Mammary epithelial cell (primary cell): ENCODE measurements around the gene ZSWIM3.

Experiments
- CTCF ChIP-seq, 2 donors: IDR thresholded peaks in 1 of 2; conservative IDR thresholded peaks in 1 of 2; 2 replicates each; pipeline ENCODE4 v1.5.1; 2011 to 2012; ENCODE audit warnings: inconsistent platforms in 2 of 2, low read length in 2 of 2, mild to moderate bottlenecking in 2 of 2, control low read depth in 1 of 2, low read depth in 1 of 2; ENCODE audit not compliant: insufficient read depth in 1 of 2; ENCODE audit errors: extremely low read depth in 1 of 2
- EZH2 ChIP-seq: IDR thresholded peaks from 2 replicates; pipeline ENCODE4 v1.6.1; 2012; ENCODE audit warnings: low read length, inconsistent platforms, borderline replicate concordance

GRCh38 chr20:45827712-45828111 lies 29.7 kb upstream of the ZSWIM3 start:
- TF ChIP-seq CTCF (conservative IDR thresholded peaks at IDR 0.05 in 1 of 2, IDR thresholded peaks at IDR 0.05 in 1 of 2; ENCODE audit: extremely low read depth in 1 of 2, insufficient read depth in 1 of 2, low read depth in 1 of 2, low read length in 2 of 2): no peak
- no peak for TF ChIP-seq EZH2
